Fibroblast of skin of right quadriceps (primary cell): Measurements from ENCODE around the gene CLMP.
A peak's percentile ranks its signal among the peaks of the same experiment; 100 is the strongest.
"Not testable (repeated sequence)": the region's sequence is repeated elsewhere in the genome, so short reads cannot be mapped to it uniquely, and the experiment has no call there.

Source experiments
- DNase-seq: peaks from one replicate; pipeline ENCODE4 v3.0.0-alpha.2; 2013

Gene CLMP

DNA sequence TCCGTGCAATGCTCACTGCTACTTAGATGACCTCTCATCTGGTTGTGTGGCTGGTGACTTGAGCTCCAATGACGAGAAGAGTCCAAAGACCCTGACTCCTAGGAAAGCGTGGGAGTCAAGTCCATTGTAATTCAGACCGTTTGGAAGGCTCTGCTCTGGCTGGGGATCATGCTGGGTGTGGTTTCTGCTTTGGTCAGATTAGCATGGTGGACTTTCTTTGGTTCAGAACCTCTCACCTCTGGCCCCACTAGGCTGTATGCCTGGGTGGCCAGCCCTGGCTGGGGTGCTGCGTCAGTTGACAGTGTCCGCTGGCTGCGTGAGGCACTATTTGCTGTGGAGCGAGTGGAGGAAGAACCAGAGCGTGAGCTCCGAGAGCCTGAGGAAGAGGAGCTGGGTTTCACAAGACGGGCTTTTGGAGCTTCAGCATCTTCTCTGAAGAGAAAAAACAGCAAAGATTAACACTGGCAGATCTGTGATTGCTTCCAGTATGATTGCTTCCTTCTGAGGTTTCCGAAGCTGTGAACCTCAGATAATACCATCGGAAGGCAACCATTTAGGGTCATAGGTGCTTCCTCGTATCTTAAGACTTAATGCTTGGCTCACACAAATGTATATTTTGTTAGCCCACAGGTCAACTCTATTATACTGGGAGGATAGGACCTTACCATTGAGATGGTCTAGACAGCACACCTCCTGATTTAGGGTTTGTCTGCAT is 121.5 kb downstream of the CLMP start:
- DNase-seq = no peak

DNA sequence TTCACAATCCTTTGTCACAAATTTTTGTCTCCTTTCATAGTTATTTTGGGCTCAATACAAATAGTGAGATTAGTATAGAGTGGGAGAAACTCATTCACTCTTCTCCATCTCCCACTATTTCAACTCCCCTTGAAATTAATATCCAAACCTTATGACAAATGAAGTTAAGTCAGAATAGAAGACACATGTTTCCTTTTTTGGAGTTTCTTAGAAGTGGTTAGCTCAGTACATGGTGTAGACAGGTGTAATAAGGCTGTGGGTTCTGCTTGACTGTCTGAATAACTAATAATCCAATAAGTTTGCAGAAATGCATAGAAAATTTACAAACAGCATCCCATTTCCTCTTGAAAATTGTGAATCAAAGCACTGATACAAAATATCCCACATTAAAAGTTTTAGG is 122.3 kb downstream of the CLMP start:
- DNase-seq = no peak

DNA sequence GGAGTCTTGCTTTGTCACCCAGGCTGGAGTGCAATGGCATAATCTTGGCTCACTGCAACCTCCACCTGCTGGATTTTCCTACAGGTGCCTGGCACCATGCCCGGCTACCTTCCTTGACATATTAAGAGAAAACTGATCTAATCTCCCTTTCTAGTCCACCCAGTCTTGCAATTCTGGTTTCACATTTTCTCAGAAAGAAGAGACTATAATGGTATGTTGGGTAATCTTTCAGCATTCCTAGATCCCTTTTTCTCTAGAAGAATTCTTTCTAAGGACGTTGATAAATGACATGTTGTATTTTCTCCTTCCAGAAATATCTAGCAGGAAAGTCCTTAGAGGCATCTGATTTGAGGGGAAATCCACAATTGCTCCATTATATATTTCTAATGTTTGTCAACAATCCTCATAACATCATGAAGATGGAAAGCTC is 122.7 kb downstream of the CLMP start:
- DNase-seq = no peak

- no peak for DNase-seq
These were observed 124.9 kb downstream of the CLMP start for GRCh38 chr11:123069908-123070821.

DNA sequence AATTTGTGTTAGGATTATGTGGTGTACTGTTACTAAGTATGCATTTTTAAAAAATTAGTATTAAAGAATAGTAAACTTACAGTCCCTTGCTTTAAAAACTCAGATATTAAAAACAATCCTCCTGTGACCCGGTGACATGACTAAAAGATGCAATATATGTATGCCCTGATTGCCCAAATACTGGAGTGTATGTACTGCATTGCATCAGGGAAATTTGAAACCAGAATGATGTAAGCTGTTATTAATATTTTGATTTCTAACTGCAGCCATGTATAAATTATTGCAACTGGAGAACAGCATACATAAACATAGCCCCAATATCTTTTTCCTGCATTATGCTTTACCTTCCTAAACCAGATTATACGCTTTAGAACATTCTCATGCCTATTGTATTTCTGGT is 129.4 kb downstream of the CLMP start:
- DNase-seq = peak; percentile 67

GRCh38 chr11:123063826-123064657 is 131.0 kb downstream of the CLMP start:
- DNase-seq = no peak

DNA sequence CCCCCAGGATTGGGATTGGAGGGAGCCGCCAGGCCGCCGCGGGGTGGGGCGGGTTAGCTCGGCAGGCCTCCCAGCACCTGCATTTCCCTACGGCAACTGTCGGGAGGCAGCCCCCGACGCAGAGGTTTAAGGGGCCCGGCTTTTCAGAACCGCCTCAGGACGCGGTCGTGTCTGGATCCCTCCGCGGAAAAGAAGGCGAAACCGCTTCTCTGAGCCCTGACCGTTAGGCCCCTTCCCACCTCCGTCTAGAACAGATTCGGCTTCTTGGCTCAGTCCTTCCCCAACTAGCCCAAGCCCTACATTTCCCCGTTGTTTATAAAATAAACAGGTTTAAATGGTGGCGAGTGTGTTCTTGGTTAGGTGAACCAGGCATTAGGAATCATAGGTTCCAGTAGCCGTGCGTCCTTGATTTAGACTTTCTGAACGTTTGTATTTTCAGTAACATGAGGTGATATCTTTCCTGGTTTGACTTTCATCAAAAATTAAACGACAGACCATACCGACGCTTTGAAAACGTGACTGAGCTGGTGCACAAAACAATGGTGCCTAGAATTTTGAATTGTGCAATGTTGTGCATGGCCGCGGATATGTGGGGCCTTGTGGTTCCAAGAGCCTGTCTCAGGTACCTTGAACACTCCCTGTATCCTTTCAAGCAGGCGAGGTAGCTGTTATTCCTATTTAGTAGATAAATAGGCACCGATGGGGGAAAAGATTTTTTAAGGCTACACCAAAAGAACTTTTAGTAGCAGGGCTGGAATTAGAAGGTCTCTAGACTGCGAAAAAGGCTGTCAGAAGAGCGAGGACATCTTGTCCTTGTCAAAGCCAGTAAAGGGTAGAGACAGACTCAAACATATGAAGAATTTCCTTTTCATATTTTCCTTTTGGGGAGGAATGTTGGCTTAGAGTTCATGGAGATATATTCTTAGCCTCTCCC is 131.9 kb downstream of the CLMP start:
- DNase-seq = peak; percentile 67

- DNase-seq = peak; percentile 100
These were observed 132.7 kb downstream of the CLMP start for GRCh38 chr11:123062158-123062891.

DNA sequence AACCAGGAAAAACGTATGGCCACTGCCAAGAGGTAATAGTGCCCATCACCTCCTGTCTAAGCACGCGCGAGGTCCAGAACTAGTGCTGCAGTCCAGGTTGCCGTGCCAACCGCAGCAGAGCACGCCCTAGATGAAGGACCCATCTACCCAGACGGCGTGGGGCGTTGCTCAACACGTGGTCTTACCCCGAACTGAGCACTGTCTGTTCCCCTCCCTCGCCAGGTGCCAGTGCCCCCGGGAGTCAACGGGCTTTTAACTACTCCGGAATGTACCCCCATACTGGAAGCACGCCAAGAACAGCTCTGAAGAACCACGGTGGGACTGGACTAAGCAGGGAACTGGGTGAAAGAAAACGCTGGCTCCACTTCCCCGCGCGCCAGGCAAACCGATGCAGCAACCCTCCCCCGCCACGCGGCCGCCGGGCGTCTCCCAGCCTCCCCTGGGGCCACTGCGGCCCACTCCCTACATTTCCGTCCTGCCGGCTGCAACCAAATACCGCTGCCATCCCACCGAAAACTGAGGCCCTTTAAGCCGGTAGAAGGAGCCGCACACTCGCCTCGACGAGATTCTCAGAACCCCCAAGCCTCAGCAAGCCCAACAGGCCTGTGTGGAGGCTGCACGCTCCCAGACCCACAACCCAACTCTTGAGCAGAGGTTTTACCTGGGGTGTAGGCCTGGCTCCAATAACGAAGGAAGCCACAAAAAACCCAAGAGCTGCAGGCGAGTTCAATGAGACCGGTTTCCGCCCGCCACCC is 133.5 kb downstream of the CLMP start, which contains the start of gene HSPA8:
TSS of gene HSPA8 (minus strand) at position 734 of the 755 bp plus-strand sequence. CDS start 812 bp downstream, outside the sequence.
- peak; percentile 53 for DNase-seq

DNA sequence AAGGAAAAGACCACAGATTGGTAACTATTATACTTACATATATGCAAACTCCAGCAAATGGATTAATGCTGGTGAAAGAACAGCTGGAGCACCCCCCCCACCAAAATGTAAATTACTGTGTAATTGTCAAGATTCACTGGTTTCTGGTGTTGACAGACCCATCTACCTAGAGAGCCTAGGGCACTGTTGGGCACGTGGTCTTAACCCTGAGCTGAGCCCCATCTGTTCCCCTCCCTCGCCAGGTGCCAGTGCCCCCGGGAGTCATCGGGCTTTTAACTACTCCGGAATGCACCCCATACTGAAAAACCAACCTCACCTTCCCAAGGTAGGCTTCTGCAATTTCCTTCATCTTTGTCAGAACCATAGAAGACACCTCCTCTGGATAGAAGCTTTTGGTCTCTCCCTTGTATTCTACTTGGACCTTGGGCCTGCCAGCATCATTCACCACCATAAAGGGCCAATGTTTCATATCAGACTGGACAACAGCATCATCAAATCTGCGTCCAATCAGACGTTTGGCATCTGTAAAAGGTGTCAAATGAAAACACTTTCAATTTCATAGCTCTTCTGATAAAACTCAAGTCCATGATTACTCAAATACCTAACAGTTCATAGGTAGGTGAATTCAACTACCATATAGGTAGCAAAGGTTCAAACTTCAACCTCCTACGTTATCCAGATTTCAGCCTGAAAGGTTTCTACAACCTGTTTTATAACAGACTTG is 134.6 kb downstream of the CLMP start:
- no peak for DNase-seq

DNA sequence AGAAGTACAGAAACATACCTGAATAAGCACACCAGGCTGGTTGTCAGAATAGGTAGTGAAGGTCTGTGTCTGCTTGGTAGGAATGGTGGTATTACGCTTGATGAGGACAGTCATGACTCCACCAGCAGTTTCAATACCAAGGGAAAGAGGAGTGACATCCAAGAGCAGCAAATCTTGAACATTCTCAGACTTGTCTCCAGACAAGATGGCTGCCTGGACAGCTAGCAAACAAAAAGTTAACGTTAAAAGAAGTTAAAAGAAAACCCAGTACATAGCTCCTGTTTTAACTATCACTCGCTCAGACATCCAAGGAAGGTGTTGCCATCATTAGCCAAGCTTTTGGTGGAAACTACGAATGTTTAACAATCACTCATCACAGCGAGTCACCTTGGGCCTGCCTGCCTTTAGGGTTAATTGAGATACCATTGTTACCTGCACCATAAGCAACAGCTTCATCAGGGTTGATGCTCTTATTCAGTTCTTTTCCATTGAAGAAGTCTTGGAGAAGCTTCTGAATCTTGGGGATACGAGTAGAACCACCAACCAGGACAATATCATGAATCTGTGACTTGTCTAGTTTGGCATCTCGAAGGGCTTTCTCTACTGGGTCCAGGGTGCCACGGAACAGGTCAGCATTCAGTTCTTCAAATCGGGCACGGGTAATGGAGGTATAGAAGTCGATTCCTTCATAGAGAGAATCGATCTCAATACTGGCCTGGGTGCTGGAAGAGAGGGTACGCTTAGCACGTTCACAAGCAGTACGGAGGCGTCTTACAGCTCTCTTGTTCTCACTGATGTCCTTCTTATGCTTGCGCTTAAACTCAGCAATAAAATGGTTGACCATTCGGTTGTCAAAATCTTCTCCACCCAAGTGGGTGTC is 135.8 kb downstream of the CLMP start:
- DNase-seq = not testable (repeated sequence)

DNA sequence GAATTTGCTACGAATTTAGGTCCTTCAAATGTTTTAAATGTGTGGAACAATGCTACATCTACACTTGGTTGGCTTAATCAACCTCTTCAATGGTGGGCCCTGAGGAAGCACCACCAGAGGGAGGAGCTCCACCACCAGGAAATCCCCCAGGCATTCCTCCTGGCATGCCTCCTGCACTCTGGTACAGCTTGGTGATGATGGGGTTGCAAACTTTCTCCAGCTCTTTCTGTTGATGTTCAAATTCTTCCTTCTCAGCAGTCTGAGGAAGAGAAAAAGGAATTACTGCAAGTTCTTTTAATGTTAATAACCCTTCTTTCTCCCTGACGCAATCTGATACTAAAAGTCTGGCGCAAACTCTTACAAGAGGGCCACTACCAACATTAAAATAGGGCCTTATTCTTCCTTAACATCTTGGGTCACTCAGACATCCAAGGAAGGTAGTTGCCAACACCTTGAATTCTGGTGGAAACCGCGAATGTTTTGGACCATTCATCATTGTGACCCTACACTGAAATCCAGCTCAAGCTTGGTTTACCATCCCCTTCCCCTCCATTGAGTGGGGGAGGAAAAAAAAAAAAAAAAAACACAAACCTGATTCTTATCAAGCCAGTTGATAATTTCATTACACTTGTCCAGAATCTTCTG is 137.3 kb downstream of the CLMP start:
- DNase-seq = no peak

- DNase-seq = no peak
These were observed 138.1 kb downstream of the CLMP start for GRCh38 chr11:123056835-123057491.

- DNase-seq = no peak
These were observed 139.7 kb downstream of the CLMP start for GRCh38 chr11:123055191-123055901.

GRCh38 chr11:123054301-123055065 is 140.6 kb downstream of the CLMP start:
- peak; percentile 69 for DNase-seq
